ENCODE measurements around the gene SLC2A13. TPM values are rescaled to one million over a fixed set of nuclear protein-coding genes. Genes with fewer than 3 reads are reported as not detected.

Gene SLC2A13
- polyA plus RNA-seq, 3 donors: 2.2 to 2.9 (median 2.5) TPM

DNA sequence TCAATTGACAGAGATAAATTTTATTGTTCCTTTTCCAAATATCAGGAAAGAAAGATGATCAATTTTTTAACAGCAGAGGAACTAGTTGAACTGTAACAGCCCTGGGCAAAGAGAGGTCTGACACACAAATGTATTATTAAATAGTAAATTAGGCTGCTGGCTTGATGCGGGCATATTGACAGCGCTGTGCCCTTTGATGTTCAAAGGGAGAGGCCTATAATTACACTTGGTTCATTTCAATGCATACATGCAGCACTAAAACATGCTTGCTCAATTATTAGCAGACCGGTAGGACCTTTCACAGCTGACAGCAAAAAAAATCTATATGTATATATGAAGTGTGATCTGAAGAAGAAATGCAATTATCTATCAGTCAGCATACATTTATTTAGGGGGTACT is 219.8 kb downstream of the SLC2A13 start:
- Histone ChIP-seq H3K9ac (ENCODE audit: insufficient read depth, low read length, poor library complexity, severe bottlenecking) (no peak overlapping the region), H3K9me3 (replicated peaks in 1 of 2; ENCODE audit: control insufficient read depth in 1 of 2, insufficient read depth in 1 of 2, low read length in 2 of 2) (no peaks in the 10 kb centered on the region), H3K27me3 (ENCODE audit: control insufficient read depth in 2 of 2, insufficient read depth in 2 of 2, low read length in 2 of 2) (no peaks in the 10 kb centered on the region), H3K4me2 (replicated peaks; ENCODE audit: extremely low read depth, low read length, poor library complexity, severe bottlenecking) (no peak overlapping the region), H2AFZ (ENCODE audit: insufficient read depth, low read depth, low read length, poor library complexity, severe bottlenecking) (no peak overlapping the region), H4K20me1 (ENCODE audit: insufficient read depth, low read length) (no peaks in the 10 kb centered on the region), H3K36me3 (replicated peaks in 1 of 2; ENCODE audit: control insufficient read depth in 1 of 2, insufficient read depth in 2 of 2, low read length in 2 of 2) (no peaks in the 10 kb centered on the region), H3K79me2 (ENCODE audit: insufficient read depth, low read length) (no peaks in the 10 kb centered on the region), H3K4me1 (ENCODE audit: control insufficient read depth in 1 of 2, insufficient read depth in 2 of 2, low read length in 2 of 2) (no peaks in the 10 kb centered on the region), H3K27ac (ENCODE audit: low read depth in 1 of 2, low read length in 2 of 2) (no peak overlapping the region), H3K4me3 (replicated peaks in 1 of 3; ENCODE audit: low read depth in 2 of 3, low read length in 3 of 3) (no peak overlapping the region)
- Mint-ChIP-seq H3K27me3 (ENCODE audit: low read depth in 3 of 3) (no peaks in the 10 kb centered on the region), H3K27ac (no peak overlapping the region), H3K36me3 (no peaks in the 10 kb centered on the region), H3K9me3 (peaks cover 0 to 5% (median 3%) of the 10 kb centered on the region in 7 donors), H3K4me3 (no peak overlapping the region), H3K4me1 (no peaks in the 10 kb centered on the region)
- TF ChIP-seq, protein P1, sequence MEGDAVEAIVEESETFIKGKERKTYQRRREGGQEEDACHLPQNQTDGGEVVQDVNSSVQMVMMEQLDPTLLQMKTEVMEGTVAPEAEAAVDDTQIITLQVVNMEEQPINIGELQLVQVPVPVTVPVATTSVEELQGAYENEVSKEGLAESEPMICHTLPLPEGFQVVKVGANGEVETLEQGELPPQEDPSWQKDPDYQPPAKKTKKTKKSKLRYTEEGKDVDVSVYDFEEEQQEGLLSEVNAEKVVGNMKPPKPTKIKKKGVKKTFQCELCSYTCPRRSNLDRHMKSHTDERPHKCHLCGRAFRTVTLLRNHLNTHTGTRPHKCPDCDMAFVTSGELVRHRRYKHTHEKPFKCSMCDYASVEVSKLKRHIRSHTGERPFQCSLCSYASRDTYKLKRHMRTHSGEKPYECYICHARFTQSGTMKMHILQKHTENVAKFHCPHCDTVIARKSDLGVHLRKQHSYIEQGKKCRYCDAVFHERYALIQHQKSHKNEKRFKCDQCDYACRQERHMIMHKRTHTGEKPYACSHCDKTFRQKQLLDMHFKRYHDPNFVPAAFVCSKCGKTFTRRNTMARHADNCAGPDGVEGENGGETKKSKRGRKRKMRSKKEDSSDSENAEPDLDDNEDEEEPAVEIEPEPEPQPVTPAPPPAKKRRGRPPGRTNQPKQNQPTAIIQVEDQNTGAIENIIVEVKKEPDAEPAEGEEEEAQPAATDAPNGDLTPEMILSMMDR (IDR thresholded peaks at IDR 0.05): no peak
- 100% methylated on average over 2 of the region's 3 CpGs for WGBS (ENCODE audit: insufficient coverage)
- intact Hi-C loops (cut with micrococcal nuclease): no loop called here
- no peak for DNase-seq

DNA sequence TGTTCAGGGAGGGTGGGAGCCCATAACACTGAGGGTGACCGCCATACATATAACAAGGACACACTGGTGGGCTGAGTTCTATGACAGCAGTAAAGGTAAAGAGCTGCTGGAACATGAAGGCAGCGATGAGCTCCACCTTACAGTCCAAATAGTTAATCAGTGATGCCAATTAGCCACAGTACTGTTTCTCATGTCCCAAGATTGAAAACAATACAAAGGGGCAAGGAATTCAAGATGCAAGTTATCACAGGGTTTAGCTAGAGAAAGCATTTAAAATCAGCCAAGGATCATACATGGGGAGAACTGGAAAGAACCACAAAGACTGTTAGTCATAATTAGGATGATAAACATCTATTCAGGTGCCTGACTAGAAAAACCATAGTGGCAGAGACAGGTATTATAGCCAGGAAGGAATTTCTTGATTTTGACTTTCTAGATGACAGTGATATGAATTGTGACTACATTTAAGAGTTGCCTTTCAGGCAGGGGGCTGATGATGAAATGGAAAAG is 221.2 kb downstream of the SLC2A13 start:
- no peaks in the 10 kb centered on the region for H3K79me2 ChIP-seq (ENCODE audit: insufficient read depth, low read length)
- H3K4me2 ChIP-seq (replicated peaks; ENCODE audit: extremely low read depth, low read length, poor library complexity, severe bottlenecking): no peak overlapping the region
- Mint-ChIP-seq H3K36me3 (peaks cover 2 to 7% of the 10 kb centered on the region in 2 donors), H3K4me1 (no peaks in the 10 kb centered on the region), H3K4me3 (no peak overlapping the region), H3K27ac (no peak overlapping the region), H3K9me3 (peaks cover 2 to 10% (median 6%) of the 10 kb centered on the region in 7 donors), H3K27me3 (ENCODE audit: low read depth in 3 of 3) (no peaks in the 10 kb centered on the region)
- intact Hi-C loops (cut with micrococcal nuclease): no loop called here
- H4K20me1 ChIP-seq (ENCODE audit: insufficient read depth, low read length): no peaks in the 10 kb centered on the region
- TF ChIP-seq, protein P1 (IDR thresholded peaks at IDR 0.05): no peak
- no peaks in the 10 kb centered on the region for H3K4me1 ChIP-seq (ENCODE audit: control insufficient read depth in 1 of 2, insufficient read depth in 2 of 2, low read length in 2 of 2)
- H2AFZ ChIP-seq (ENCODE audit: insufficient read depth, low read depth, low read length, poor library complexity, severe bottlenecking): no peak overlapping the region
- WGBS (ENCODE audit: insufficient coverage): 100% methylated on average over 1 of the region's 2 CpGs
- no peaks in the 10 kb centered on the region for H3K27me3 ChIP-seq (ENCODE audit: control insufficient read depth in 2 of 2, insufficient read depth in 2 of 2, low read length in 2 of 2)
- H3K36me3 ChIP-seq (replicated peaks in 1 of 2; ENCODE audit: control insufficient read depth in 1 of 2, insufficient read depth in 2 of 2, low read length in 2 of 2): no peaks in the 10 kb centered on the region
- H3K27ac ChIP-seq (ENCODE audit: low read depth in 1 of 2, low read length in 2 of 2): no peak overlapping the region
- H3K4me3 ChIP-seq (replicated peaks in 1 of 3; ENCODE audit: low read depth in 2 of 3, low read length in 3 of 3): no peak overlapping the region
- no peak overlapping the region for H3K9ac ChIP-seq (ENCODE audit: insufficient read depth, low read length, poor library complexity, severe bottlenecking)
- peaks cover 4% of the 10 kb centered on the region in 2 donors for H3K9me3 ChIP-seq (replicated peaks in 1 of 2; ENCODE audit: control insufficient read depth in 1 of 2, insufficient read depth in 1 of 2, low read length in 2 of 2)
- no peak for DNase-seq
